GM21529 (cell line): ENCODE measurements around the gene ARHGAP8.
"Not testable (repeated sequence)": the region's sequence is repeated elsewhere in the genome, so short reads cannot be mapped to it uniquely, and the experiment has no call there.

ENCODE experiments used
- ATAC-seq: cut with Tn5 transposase; IDR thresholded peaks from one replicate; pipeline ENCODE4 v1.9.1; 2021; ENCODE audit not compliant: unreplicated experiment

Gene ARHGAP8

GRCh38 chr22:44850946-44851345 is 98.6 kb downstream of the ARHGAP8 start:
- no peak for ATAC-seq

GRCh38 chr22:44854641-44855040 is 102.3 kb downstream of the ARHGAP8 start:
- not testable (repeated sequence) for ATAC-seq

GRCh38 chr22:44855855-44856254 is 103.5 kb downstream of the ARHGAP8 start:
- no peak for ATAC-seq

- not testable (repeated sequence) for ATAC-seq
Observed at GRCh38 chr22:44858819-44859218, 106.4 kb downstream of the ARHGAP8 start.

GRCh38 chr22:44859641-44860040 is 107.3 kb downstream of the ARHGAP8 start:
- no peak for ATAC-seq

GRCh38 chr22:44860311-44860710 is 107.9 kb downstream of the ARHGAP8 start:
- ATAC-seq, result no peak

GRCh38 chr22:44861245-44861644 is 108.9 kb downstream of the ARHGAP8 start:
- no peak for ATAC-seq

GRCh38 chr22:44862281-44862680 is 109.9 kb downstream of the ARHGAP8 start:
- ATAC-seq, result no peak

- no peak for ATAC-seq
Observed at GRCh38 chr22:44862981-44863860, 110.8 kb downstream of the ARHGAP8 start.

- ATAC-seq, result no peak
Observed at GRCh38 chr22:44865193-44866057, 113.0 kb downstream of the ARHGAP8 start.

GRCh38 chr22:44869196-44869595 is 116.8 kb downstream of the ARHGAP8 start:
- ATAC-seq, result no peak

- no peak for ATAC-seq
Observed at GRCh38 chr22:44870021-44870420, 117.6 kb downstream of the ARHGAP8 start.

- no peak for ATAC-seq
Observed at GRCh38 chr22:44871782-44872181, 119.4 kb downstream of the ARHGAP8 start.

GRCh38 chr22:44876921-44877320 is 124.5 kb downstream of the ARHGAP8 start:
- ATAC-seq, result no peak

- no peak for ATAC-seq
Observed at GRCh38 chr22:44878483-44879300, 126.3 kb downstream of the ARHGAP8 start.

- ATAC-seq, result no peak
Observed at GRCh38 chr22:44879301-44879680, 126.9 kb downstream of the ARHGAP8 start.

- no peak for ATAC-seq
Observed at GRCh38 chr22:44880610-44881290, 128.4 kb downstream of the ARHGAP8 start.

GRCh38 chr22:44881624-44882023 is 129.2 kb downstream of the ARHGAP8 start:
- ATAC-seq, result no peak

GRCh38 chr22:44882226-44882905 is 130.0 kb downstream of the ARHGAP8 start:
- no peak for ATAC-seq

- no peak for ATAC-seq
Observed at GRCh38 chr22:44883011-44883421, 130.6 kb downstream of the ARHGAP8 start.
